ENCODE measurements around the gene IGF2BP1. TPM values are rescaled to one million over a fixed set of nuclear protein-coding genes. Genes with fewer than 3 reads are reported as not detected.

IGF2BP1 gene
- polyA plus RNA-seq, 1 of the 3 experiments (the other 2 are of a cell fraction) = 0.05 TPM

- no peaks in the 10 kb centered on the region for H3K36me3 ChIP-seq (replicated peaks in 1 of 2; ENCODE audit: control insufficient read depth in 1 of 2, insufficient read depth in 2 of 2, low read length in 1 of 2)
- H3K4me2 ChIP-seq = no peak overlapping the region
- 11% methylated on average over 10 of the region's 10 CpGs for WGBS (ENCODE audit: low lambda C conversion rate)
- no peaks in the 10 kb centered on the region for H3K79me2 ChIP-seq (ENCODE audit: insufficient read depth)
- H3K4me1 ChIP-seq (ENCODE audit: control insufficient read depth in 1 of 2, insufficient read depth in 2 of 2, low read depth in 1 of 2, low read length in 1 of 2) = no peaks in the 10 kb centered on the region
- no peak for TF ChIP-seq MXI1 (IDR thresholded peaks at IDR 0.05; ENCODE audit: low read depth, low read length)
- TF ChIP-seq GATA2 (CRISPR knock-in tag; IDR thresholded peaks at IDR 0.05) = no peak
- TF ChIP-seq MEF2A (IDR thresholded peaks at IDR 0.05; ENCODE audit: borderline replicate concordance, low read depth) = no peak
- no peaks in the 10 kb centered on the region for H4K20me1 ChIP-seq (ENCODE audit: insufficient read depth)
- POLR2A ChIA-PET = no interaction called here
- H2AFZ ChIP-seq (ENCODE audit: low read depth) = no peak overlapping the region
- H3K27me3 ChIP-seq (ENCODE audit: insufficient read depth) = peaks cover 63% of the 10 kb centered on the region
- no peaks in the 10 kb centered on the region for H3K9me2 ChIP-seq
- CTCF ChIA-PET = interaction anchor here (1.2 to 1.8 kb wide), 2 partner anchors 9 to 18 kb away, joined by 4 read pairs; no protein-coding TSS in a partner anchor
- H3K27ac ChIP-seq (ENCODE audit: low read depth in 2 of 2, low read length in 1 of 2) = no peak overlapping the region
- H3K9me3 ChIP-seq = no peaks in the 10 kb centered on the region
- no peak overlapping the region for H3K4me3 ChIP-seq (ENCODE audit: low read depth in 2 of 2, low read length in 1 of 2)
- DNase-seq = no peak
- no peak overlapping the region for H3K9ac ChIP-seq
- no peaks in the 10 kb centered on the region for H3F3A ChIP-seq (replicated peaks; ENCODE audit: insufficient read depth)
Measured at GRCh38 chr17:49093131-49093530, 95.9 kb downstream of the IGF2BP1 start.

GRCh38 chr17:49100601-49101000 lies 103.4 kb downstream of the IGF2BP1 start:
- POLR2A ChIA-PET = interaction anchor here (0.6 kb wide), 1 partner anchor 29 kb away, joined by 3 read pairs; no protein-coding TSS in a partner anchor
- 0 out of 4 replicates have a peak, but pooled peaks cover 0 to 5% of the 10 kb centered on the region in 2 experiments for H3K4me1 ChIP-seq (ENCODE audit: control insufficient read depth in 1 of 2, insufficient read depth in 2 of 2, low read depth in 1 of 2, low read length in 1 of 2)
- H3K4me3 ChIP-seq (ENCODE audit: low read depth in 2 of 2, low read length in 1 of 2) = no peak overlapping the region
- H3K36me3 ChIP-seq (replicated peaks in 1 of 2; ENCODE audit: control insufficient read depth in 1 of 2, insufficient read depth in 2 of 2, low read length in 1 of 2) = no peaks in the 10 kb centered on the region
- H3K4me2 ChIP-seq = no peak overlapping the region
- H3K79me2 ChIP-seq (ENCODE audit: insufficient read depth) = no peaks in the 10 kb centered on the region
- H3K9me3 ChIP-seq = no peaks in the 10 kb centered on the region
- H4K20me1 ChIP-seq (ENCODE audit: insufficient read depth) = no peaks in the 10 kb centered on the region
- H3K27ac ChIP-seq (ENCODE audit: low read depth in 2 of 2, low read length in 1 of 2) = no peak overlapping the region
- CTCF ChIA-PET = no interaction called here
- H3F3A ChIP-seq (replicated peaks; ENCODE audit: insufficient read depth) = peaks cover 14% of the 10 kb centered on the region
- H3K9me2 ChIP-seq = no peaks in the 10 kb centered on the region
- H3K27me3 ChIP-seq (ENCODE audit: insufficient read depth) = no peaks in the 10 kb centered on the region; the same call in 1 of the 2 replicates
- no peak overlapping the region for H3K9ac ChIP-seq
- DNase-seq = no peak
- no peak overlapping the region for H2AFZ ChIP-seq (ENCODE audit: low read depth)
- TF ChIP-seq EZH2phosphoT487 (IDR thresholded peaks at IDR 0.05; ENCODE audit: borderline replicate concordance, low read depth) (no peak), RAD21 (IDR thresholded peaks at IDR 0.05; ENCODE audit: low read length) (no peak), ZBTB33 (IDR thresholded peaks at IDR 0.05; ENCODE audit: borderline replicate concordance, low read depth) (no peak), JUND (IDR thresholded peaks at IDR 0.05) (no peak), PBX3 (IDR thresholded peaks at IDR 0.05) (no peak), TAF1 (IDR thresholded peaks at IDR 0.05; ENCODE audit: borderline replicate concordance, low read depth, low read length) (no peak), EP300 (IDR thresholded peaks at IDR 0.05; ENCODE audit: borderline replicate concordance in 1 of 2, low read depth in 1 of 2, low read length in 1 of 2) (no peak)

Data from SK-N-SH (cell line).